Sigmoid colon (tissue), 7 donors: ENCODE measurements around the gene COL23A1. TPM values are rescaled to one million over a fixed set of nuclear protein-coding genes. Genes with fewer than 3 reads are reported as not detected.

ENCODE experiments used
- DNase-seq: peaks from one replicate; pipeline ENCODE4 v3.0.0-alpha.2; 2019
- H3K27ac ChIP-seq, 4 donors: fragments of 200-600 bp; sonication (generic); one replicate each; pipeline ENCODE4 v1.5.1; 2016 to 2019; ENCODE audit warnings: mild to moderate bottlenecking in 1 of 4
- H3K27me3 ChIP-seq, 3 donors: fragments of 200-600 bp; sonication (generic); one replicate each; pipeline ENCODE4 v1.5.1; 2019; ENCODE audit warnings: mild to moderate bottlenecking in 1 of 3
- H3K36me3 ChIP-seq, 4 donors: fragments of 200-600 bp; sonication (generic); one replicate each; pipeline ENCODE4 v1.5.1; 2016 to 2019
- H3K4me1 ChIP-seq, 4 donors: fragments of 200-600 bp; sonication (generic); one replicate each; pipeline ENCODE4 v1.5.1; 2017 to 2019
- H3K4me3 ChIP-seq, 4 donors: fragments of 200-600 bp; sonication (generic); one replicate each; pipeline ENCODE4 v1.5.1; 2017 to 2019; ENCODE audit warnings: mild to moderate bottlenecking in 2 of 4, moderate library complexity in 1 of 4
- H3K9me3 ChIP-seq, 4 donors: fragments of 200-600 bp in 3 of 4; sonication (generic) in 3 of 4; one replicate each; pipeline versions ENCODE4 v1.5.1 to v1.6.1; 2013 to 2019
- CTCF ChIP-seq, 4 experiments: fragments of 450-650 bp in 3 of 4; fragments of 200-600 bp in 1 of 4; IDR thresholded peaks; one replicate each; pipeline ENCODE4 v1.5.1; 2016 to 2019; ENCODE audit warnings: antibody characterized with exemption in 4 of 4, mild to moderate bottlenecking in 3 of 4, moderate library complexity in 2 of 4
- EP300 ChIP-seq, 4 donors: sonication (generic); formaldehyde crosslinking; IDR thresholded peaks; one replicate each; pipeline ENCODE4 v1.6.1; 2017; ENCODE audit warnings: antibody characterized with exemption in 4 of 4
- POLR2A ChIP-seq, 2 donors: fragments of 450-650 bp; IDR thresholded peaks; one replicate each; pipeline ENCODE4 v1.6.1; 2016; ENCODE audit warnings: antibody characterized with exemption in 2 of 2, mild to moderate bottlenecking in 2 of 2, moderate library complexity in 2 of 2
- POLR2AphosphoS5 ChIP-seq, 4 donors: sonication (generic); formaldehyde crosslinking; IDR thresholded peaks; one replicate each; pipeline ENCODE4 v1.6.1; 2017; ENCODE audit warnings: antibody characterized with exemption in 4 of 4
- WGBS, 2 donors: extraction: QIAGEN DNeasy Blood & Tissue Kit; methylation state at CpG; one replicate each; pipeline ENCODE4 v1.1.7; 2013; 5-methylcytosine and 5-hydroxymethylcytosine counted together
- intact Hi-C: fragments of 100-400 bp; cut with DNase I; formaldehyde crosslinking; loops from one replicate; pipeline ENCODE4 v1.15.1; 2023
- polyA plus RNA-seq, 3 donors: library from polyadenylated mRNA; stranded (reverse); fragments of 200-250 nt; gene quantifications; one replicate each; pipeline ENCODE4 v1.2.3, GENCODE V29; 2013
- total RNA-seq, 4 donors: library from RNA; depleted of rRNA; stranded (reverse); fragments of >200 nt; gene quantifications; one replicate each; pipeline ENCODE4 v1.1.0, GENCODE V29; 2016
- donor health status: healthy with polysubstance abuse.
- donor health status: Bipolar disorder and iron deficiency.
- donor health status: healthy.

The COL23A1 gene
- total and polyA plus RNA-seq, 7 donors: 0.28 to 1.2 (median 0.57) TPM; not detected in 1

- no peaks in the 10 kb centered on the region for H3K27me3 ChIP-seq
- DNase-seq: no peak
- H3K9me3 ChIP-seq: no peaks in the 10 kb centered on the region
- no peak overlapping the region for H3K4me3 ChIP-seq
- H3K36me3 ChIP-seq: no peaks in the 10 kb centered on the region
- intact Hi-C loops: no loop called here
- H3K4me1 ChIP-seq: no peaks in the 10 kb centered on the region
- WGBS, 2 donors: 62 to 83% methylated on average over 23 of the region's 23 CpGs
- TF ChIP-seq EP300 (IDR thresholded peaks at IDR 0.05) (no peak), POLR2A (IDR thresholded peaks at IDR 0.05) (no peak), CTCF (IDR thresholded peaks at IDR 0.05) (no peak), POLR2AphosphoS5 (IDR thresholded peaks at IDR 0.05) (no peak)
- H3K27ac ChIP-seq: no peak overlapping the region
Observed at GRCh38 chr5:178561746-178562264, 28.4 kb downstream of the COL23A1 start.

GRCh38 chr5:178560911-178561310, 29.3 kb downstream of the COL23A1 start:
- no peaks in the 10 kb centered on the region for H3K4me1 ChIP-seq
- WGBS, 2 donors: 69 to 78% methylated on average over 7 of the region's 7 CpGs
- no peaks in the 10 kb centered on the region for H3K9me3 ChIP-seq
- H3K36me3 ChIP-seq: no peaks in the 10 kb centered on the region
- intact Hi-C loops: no loop called here
- H3K27ac ChIP-seq: no peak overlapping the region
- TF ChIP-seq CTCF (IDR thresholded peaks at IDR 0.05) (no peak), POLR2AphosphoS5 (IDR thresholded peaks at IDR 0.05) (no peak), EP300 (IDR thresholded peaks at IDR 0.05) (no peak), POLR2A (IDR thresholded peaks at IDR 0.05) (no peak)
- no peaks in the 10 kb centered on the region for H3K27me3 ChIP-seq
- DNase-seq: no peak
- no peak overlapping the region for H3K4me3 ChIP-seq

GRCh38 chr5:178557416-178557815, 32.8 kb downstream of the COL23A1 start:
- Histone ChIP-seq H3K27me3 (no peaks in the 10 kb centered on the region), H3K27ac (no peak overlapping the region), H3K4me1 (peaks cover 0 to 8% (median 0%) of the 10 kb centered on the region in 4 donors), H3K9me3 (no peaks in the 10 kb centered on the region), H3K4me3 (no peak overlapping the region), H3K36me3 (no peaks in the 10 kb centered on the region)
- no peak for TF ChIP-seq EP300 (IDR thresholded peaks at IDR 0.05)
- TF ChIP-seq POLR2A (IDR thresholded peaks at IDR 0.05): no peak
- no peak for TF ChIP-seq POLR2AphosphoS5 (IDR thresholded peaks at IDR 0.05)
- TF ChIP-seq CTCF (IDR thresholded peaks at IDR 0.05): no peak
- intact Hi-C loops: no loop called here
- WGBS, 2 donors: 87 to 92% methylated on average over 11 of the region's 11 CpGs
- no peak for DNase-seq

GRCh38 chr5:178555771-178556211, 34.4 kb downstream of the COL23A1 start:
- Histone ChIP-seq H3K4me1 (peaks cover 0 to 8% (median 0%) of the 10 kb centered on the region in 4 donors), H3K27ac (no peak overlapping the region), H3K9me3 (no peaks in the 10 kb centered on the region), H3K36me3 (no peaks in the 10 kb centered on the region), H3K27me3 (peaks cover 0 to 4% (median 0%) of the 10 kb centered on the region in 3 donors), H3K4me3 (no peak overlapping the region)
- TF ChIP-seq EP300 (IDR thresholded peaks at IDR 0.05) (no peak), POLR2A (IDR thresholded peaks at IDR 0.05) (no peak), POLR2AphosphoS5 (IDR thresholded peaks at IDR 0.05) (no peak), CTCF (IDR thresholded peaks at IDR 0.05) (no peak)
- 76 to 84% methylated on average over 14 of the region's 14 CpGs for WGBS, 2 donors
- DNase-seq: no peak
- intact Hi-C loops: no loop called here

GRCh38 chr5:178555005-178555404, 35.2 kb downstream of the COL23A1 start:
- Histone ChIP-seq H3K4me1 (peaks cover 0 to 8% (median 0%) of the 10 kb centered on the region in 4 donors), H3K4me3 (no peak overlapping the region), H3K27ac (no peak overlapping the region), H3K36me3 (no peaks in the 10 kb centered on the region), H3K27me3 (peaks cover 0 to 4% (median 0%) of the 10 kb centered on the region in 3 donors), H3K9me3 (no peaks in the 10 kb centered on the region)
- 66 to 83% methylated on average over 7 of the region's 7 CpGs for WGBS, 2 donors
- DNase-seq: no peak
- intact Hi-C loops: no loop called here
- no peak for TF ChIP-seq CTCF (IDR thresholded peaks at IDR 0.05)
- no peak for TF ChIP-seq POLR2A (IDR thresholded peaks at IDR 0.05)
- TF ChIP-seq POLR2AphosphoS5 (IDR thresholded peaks at IDR 0.05): no peak
- TF ChIP-seq EP300 (IDR thresholded peaks at IDR 0.05): no peak
